HG03432 (cell line): ENCODE measurements around the gene LEMD2.

ENCODE experiments used
- ATAC-seq: cut with Tn5 transposase; IDR thresholded peaks from one replicate; pipeline ENCODE4 v1.9.1; 2021; ENCODE audit warnings: mild to moderate bottlenecking, moderate library complexity; ENCODE audit not compliant: unreplicated experiment

The LEMD2 gene

GRCh38 chr6:33759887-33760629 lies 28.9 kb downstream of the LEMD2 start:
- no peak for ATAC-seq

GRCh38 chr6:33758815-33759216 lies 30.1 kb downstream of the LEMD2 start:
- no peak for ATAC-seq

GRCh38 chr6:33757906-33758305 lies 31.0 kb downstream of the LEMD2 start:
- ATAC-seq: no peak

- no peak for ATAC-seq
These were observed 31.8 kb downstream of the LEMD2 start for GRCh38 chr6:33757113-33757512.

- no peak for ATAC-seq
These were observed 32.5 kb downstream of the LEMD2 start for GRCh38 chr6:33756211-33756954.

GRCh38 chr6:33755070-33755869 lies 33.7 kb downstream of the LEMD2 start:
- ATAC-seq: no peak

- no peak for ATAC-seq
These were observed 34.7 kb downstream of the LEMD2 start for GRCh38 chr6:33754222-33754621.

GRCh38 chr6:33752646-33753015 lies 36.3 kb downstream of the LEMD2 start:
- ATAC-seq: no peak

GRCh38 chr6:33751771-33752645 lies 36.9 kb downstream of the LEMD2 start:
- ATAC-seq: no peak

GRCh38 chr6:33750244-33750991 lies 38.5 kb downstream of the LEMD2 start:
- ATAC-seq: no peak

GRCh38 chr6:33749401-33749800 lies 39.5 kb downstream of the LEMD2 start:
- no peak for ATAC-seq

GRCh38 chr6:33748841-33749240 lies 40.1 kb downstream of the LEMD2 start:
- no peak for ATAC-seq

- ATAC-seq: no peak
These were observed 41.1 kb downstream of the LEMD2 start for GRCh38 chr6:33747823-33748222.

GRCh38 chr6:33746651-33747100 lies 42.3 kb downstream of the LEMD2 start, which contains the start of gene IP6K3:
TSS of gene IP6K3 (minus strand) at chr6:33746905. CDS start at chr6:33735476, 11,429 bp downstream.
- ATAC-seq: no peak

- ATAC-seq: no peak
These were observed 42.8 kb downstream of the LEMD2 start for GRCh38 chr6:33746036-33746600.

- no peak for ATAC-seq
These were observed 43.4 kb downstream of the LEMD2 start for GRCh38 chr6:33745548-33745947.

- ATAC-seq: no peak
These were observed 43.9 kb downstream of the LEMD2 start for GRCh38 chr6:33744895-33745546.

- no peak for ATAC-seq
These were observed 44.7 kb downstream of the LEMD2 start for GRCh38 chr6:33744001-33744848.
